Measurements from ENCODE around the gene THSD7A.

The THSD7A gene

GRCh38 chr7:11698384-11698871 is 133.6 kb downstream of the THSD7A start:
- no peak for FAIRE-seq
- no peak for DNase-seq (ENCODE audit: insufficient read length)
- TF ChIP-seq POLR2AphosphoS5 (IDR thresholded peaks at IDR 0.05; ENCODE audit: low read depth, low read length) (no peak), POLR2A (IDR thresholded peaks at IDR 0.05; ENCODE audit: low read depth, low read length) (no peak), TAF1 (IDR thresholded peaks at IDR 0.05; ENCODE audit: borderline replicate concordance, low read depth, low read length) (no peak)

GRCh38 chr7:11690395-11690794 is 141.6 kb downstream of the THSD7A start:
- DNase-seq (ENCODE audit: insufficient read length) (no peak), FAIRE-seq (no peak)
- TF ChIP-seq POLR2AphosphoS5 (IDR thresholded peaks at IDR 0.05; ENCODE audit: low read depth, low read length) (no peak), TAF1 (IDR thresholded peaks at IDR 0.05; ENCODE audit: borderline replicate concordance, low read depth, low read length) (no peak), POLR2A (IDR thresholded peaks at IDR 0.05; ENCODE audit: low read depth, low read length) (no peak)

GRCh38 chr7:11689096-11689495 is 142.9 kb downstream of the THSD7A start:
- FAIRE-seq (no peak), DNase-seq (ENCODE audit: insufficient read length) (no peak)
- TF ChIP-seq POLR2A (IDR thresholded peaks at IDR 0.05; ENCODE audit: low read depth, low read length), result no peak
- no peak for TF ChIP-seq TAF1 (IDR thresholded peaks at IDR 0.05; ENCODE audit: borderline replicate concordance, low read depth, low read length)
- TF ChIP-seq POLR2AphosphoS5 (IDR thresholded peaks at IDR 0.05; ENCODE audit: low read depth, low read length), result no peak

GRCh38 chr7:11681461-11681860 is 150.5 kb downstream of the THSD7A start:
- FAIRE-seq (no peak), DNase-seq (ENCODE audit: insufficient read length) (no peak)
- TF ChIP-seq POLR2AphosphoS5 (IDR thresholded peaks at IDR 0.05; ENCODE audit: low read depth, low read length) (no peak), POLR2A (IDR thresholded peaks at IDR 0.05; ENCODE audit: low read depth, low read length) (no peak), TAF1 (IDR thresholded peaks at IDR 0.05; ENCODE audit: borderline replicate concordance, low read depth, low read length) (no peak)

- no peak for DNase-seq (ENCODE audit: insufficient read length)
- FAIRE-seq, result no peak
- TF ChIP-seq POLR2AphosphoS5 (IDR thresholded peaks at IDR 0.05; ENCODE audit: low read depth, low read length) (no peak), POLR2A (IDR thresholded peaks at IDR 0.05; ENCODE audit: low read depth, low read length) (no peak), TAF1 (IDR thresholded peaks at IDR 0.05; ENCODE audit: borderline replicate concordance, low read depth, low read length) (no peak)
Observed at GRCh38 chr7:11675163-11675562, 156.8 kb downstream of the THSD7A start.

- TF ChIP-seq POLR2AphosphoS5 (IDR thresholded peaks at IDR 0.05; ENCODE audit: low read depth, low read length) (no peak), POLR2A (IDR thresholded peaks at IDR 0.05; ENCODE audit: low read depth, low read length) (no peak), TAF1 (IDR thresholded peaks at IDR 0.05; ENCODE audit: borderline replicate concordance, low read depth, low read length) (no peak)
- FAIRE-seq (no peak), DNase-seq (ENCODE audit: insufficient read length) (no peak)
Observed at GRCh38 chr7:11668727-11669126, 163.3 kb downstream of the THSD7A start.

- no peak for TF ChIP-seq POLR2AphosphoS5 (IDR thresholded peaks at IDR 0.05; ENCODE audit: low read depth, low read length)
- no peak for TF ChIP-seq TAF1 (IDR thresholded peaks at IDR 0.05; ENCODE audit: borderline replicate concordance, low read depth, low read length)
- no peak for TF ChIP-seq POLR2A (IDR thresholded peaks at IDR 0.05; ENCODE audit: low read depth, low read length)
Observed at GRCh38 chr7:11667810-11668185, 164.2 kb downstream of the THSD7A start.

GRCh38 chr7:11667071-11667809 is 164.8 kb downstream of the THSD7A start:
- FAIRE-seq (no peak), DNase-seq (ENCODE audit: insufficient read length) (no peak)
- TF ChIP-seq TAF1 (IDR thresholded peaks at IDR 0.05; ENCODE audit: borderline replicate concordance, low read depth, low read length), result no peak

More at GRCh38 chr7:11667810-11668185, 164.2 kb downstream of the THSD7A start:
- DNase-seq (ENCODE audit: insufficient read length) (no peak), FAIRE-seq (no peak)

GRCh38 chr7:11665357-11665756 is 166.6 kb downstream of the THSD7A start:
- DNase-seq (ENCODE audit: insufficient read length) (no peak), FAIRE-seq (no peak)
- TF ChIP-seq POLR2A (IDR thresholded peaks at IDR 0.05; ENCODE audit: low read depth, low read length) (no peak), TAF1 (IDR thresholded peaks at IDR 0.05; ENCODE audit: borderline replicate concordance, low read depth, low read length) (no peak), POLR2AphosphoS5 (IDR thresholded peaks at IDR 0.05; ENCODE audit: low read depth, low read length) (no peak)

- FAIRE-seq (no peak), DNase-seq (ENCODE audit: insufficient read length) (no peak)
- TF ChIP-seq TAF1 (IDR thresholded peaks at IDR 0.05; ENCODE audit: borderline replicate concordance, low read depth, low read length) (no peak), POLR2AphosphoS5 (IDR thresholded peaks at IDR 0.05; ENCODE audit: low read depth, low read length) (no peak), POLR2A (IDR thresholded peaks at IDR 0.05; ENCODE audit: low read depth, low read length) (no peak)
Observed at GRCh38 chr7:11655642-11656041, 176.4 kb downstream of the THSD7A start.

- FAIRE-seq, result no peak
- DNase-seq (ENCODE audit: insufficient read length), result no peak
- TF ChIP-seq POLR2A (IDR thresholded peaks at IDR 0.05; ENCODE audit: low read depth, low read length) (no peak), POLR2AphosphoS5 (IDR thresholded peaks at IDR 0.05; ENCODE audit: low read depth, low read length) (no peak), TAF1 (IDR thresholded peaks at IDR 0.05; ENCODE audit: borderline replicate concordance, low read depth, low read length) (no peak)
Observed at GRCh38 chr7:11655163-11655562, 176.8 kb downstream of the THSD7A start.

GRCh38 chr7:11650500-11650899 is 181.5 kb downstream of the THSD7A start:
- no peak for TF ChIP-seq POLR2AphosphoS5 (IDR thresholded peaks at IDR 0.05; ENCODE audit: low read depth, low read length)
- TF ChIP-seq TAF1 (IDR thresholded peaks at IDR 0.05; ENCODE audit: borderline replicate concordance, low read depth, low read length), result no peak
- no peak for TF ChIP-seq POLR2A (IDR thresholded peaks at IDR 0.05; ENCODE audit: low read depth, low read length)
- DNase-seq (ENCODE audit: insufficient read length), result no peak
- no peak for FAIRE-seq

Measured in GM12892 (cell line).